Measurements from ENCODE around the gene PPP3CB. TPM values are rescaled to one million over a fixed set of nuclear protein-coding genes. Genes with fewer than 3 reads are reported as not detected.

Gene PPP3CB
- total and polyA plus RNA-seq, 2 experiments from 2014 or later: 17.9 to 38.5 TPM

- no peak overlapping the region for H3K4me2 ChIP-seq
- peaks cover 28% of the 10 kb centered on the region for H3K79me2 ChIP-seq (replicated peaks; ENCODE audit: insufficient read depth)
- H3K4me1 Mint-ChIP-seq: peaks cover 24% of the 10 kb centered on the region
- ATAC-seq: no peak
- H3K27ac ChIP-seq (ENCODE audit: low read depth): 0 out of 2 replicates have a peak overlapping the region, but pooled peaks have one; percentile 26
- DNase-seq (ENCODE audit: low spot score): no peak
- H3K27me3 Mint-ChIP-seq (ENCODE audit: insufficient read depth, low read depth, poor library complexity): peaks cover 4% of the 10 kb centered on the region
- no peak overlapping the region for H3K4me3 Mint-ChIP-seq
- H3K4me1 ChIP-seq (ENCODE audit: insufficient read depth): peaks cover 15% of the 10 kb centered on the region
- H3F3A ChIP-seq (replicated peaks; ENCODE audit: low read depth): peaks cover 6% of the 10 kb centered on the region; the same call in 1 of the 2 replicates
- no peaks in the 10 kb centered on the region; the same call in 1 of the 2 replicates for H3K36me3 ChIP-seq (ENCODE audit: insufficient read depth)
- H3K4me3 ChIP-seq: no peak overlapping the region
- no peak overlapping the region for H3K27ac Mint-ChIP-seq
- no peaks in the 10 kb centered on the region for H4K20me1 ChIP-seq (replicated peaks; ENCODE audit: insufficient read depth)
- peaks cover 18% of the 10 kb centered on the region for H3K36me3 Mint-ChIP-seq (ENCODE audit: low read depth)
- H3K9me2 ChIP-seq (ENCODE audit: insufficient read depth): no peaks in the 10 kb centered on the region
- H3K9me3 Mint-ChIP-seq: no peaks in the 10 kb centered on the region; the same call in 2 of the 3 replicates
- H3K27me3 ChIP-seq (ENCODE audit: insufficient read depth): no peaks in the 10 kb centered on the region
- TF ChIP-seq ZNF462 (CRISPR knock-in tag; IDR thresholded peaks at IDR 0.05): no peak
- TF ChIP-seq EZH2 (IDR thresholded peaks at IDR 0.05; ENCODE audit: low read depth, unreplicated experiment): no peak
- no peak for TF ChIP-seq CREB1 (CRISPR knock-in tag; IDR thresholded peaks at IDR 0.05; ENCODE audit: low read depth)
- no peak overlapping the region for H2AFZ ChIP-seq
These were observed 1.8 kb upstream of the PPP3CB start for GRCh38 chr10:73497623-73498022.

- H3K4me3 ChIP-seq: peak overlapping the region; percentile 95
- DNase-seq (ENCODE audit: low spot score) (peak; percentile 70), ATAC-seq (peak; percentile 85)
- peaks cover 49% of the 10 kb centered on the region for H3K79me2 ChIP-seq (replicated peaks; ENCODE audit: insufficient read depth)
- H3K4me2 ChIP-seq: peak overlapping the region; percentile 98
- no peaks in the 10 kb centered on the region for H4K20me1 ChIP-seq (replicated peaks; ENCODE audit: insufficient read depth)
- Mint-ChIP-seq H3K4me1 (peaks cover 24% of the 10 kb centered on the region), H3K27me3 (ENCODE audit: insufficient read depth, low read depth, poor library complexity) (peaks cover 4% of the 10 kb centered on the region), H3K4me3 (peak overlapping the region; percentile 87), H3K9me3 (no peaks in the 10 kb centered on the region; the same call in 2 of the 3 replicates), H3K27ac (peak overlapping the region; percentile 86), H3K36me3 (ENCODE audit: low read depth) (peaks cover 18% of the 10 kb centered on the region)
- H3K27me3 ChIP-seq (ENCODE audit: insufficient read depth): no peaks in the 10 kb centered on the region
- peak overlapping the region; percentile 87 for H2AFZ ChIP-seq
- no peaks in the 10 kb centered on the region for H3K9me2 ChIP-seq (ENCODE audit: insufficient read depth)
- H3K27ac ChIP-seq (ENCODE audit: low read depth): peak overlapping the region; percentile 94
- H3K4me1 ChIP-seq (ENCODE audit: insufficient read depth): peaks cover 15% of the 10 kb centered on the region
- peaks cover 6% of the 10 kb centered on the region; the same call in 1 of the 2 replicates for H3F3A ChIP-seq (replicated peaks; ENCODE audit: low read depth)
- no peaks in the 10 kb centered on the region; the same call in 1 of the 2 replicates for H3K36me3 ChIP-seq (ENCODE audit: insufficient read depth)
- no peak for TF ChIP-seq STAT1 (IDR thresholded peaks at IDR 0.05; ENCODE audit: unreplicated experiment)
- TF ChIP-seq ZNF462 (CRISPR knock-in tag; IDR thresholded peaks at IDR 0.05): no peak
- no peak for TF ChIP-seq ZNF331 (CRISPR knock-in tag; IDR thresholded peaks at IDR 0.05; ENCODE audit: low read depth)
These were observed 469 bp downstream of the PPP3CB start for GRCh38 chr10:73495226-73495883.

All from GM23338 (cell line).